Keratinocyte (primary cell): ENCODE results near the gene ATM. TPM values are rescaled to one million over a fixed set of nuclear protein-coding genes. Genes with fewer than 3 reads are reported as not detected.

ENCODE experiments used
- DNase-seq: peaks from one replicate; pipeline ENCODE4 v3.0.0-alpha.2; 2011; ENCODE audit warnings: low read depth, missing footprints, low spot score
- FAIRE-seq: peaks from 2 replicates; lab custom pipeline; 2011; peaks lifted over from hg19 to GRCh38; lab: Jason Lieb, UNC
- H2AFZ ChIP-seq: 2 replicates; pipeline ENCODE4 v1.6.0; 2012; ENCODE audit warnings: low read length, control low read depth, inconsistent platforms; ENCODE audit not compliant: control insufficient read depth
- H3K27ac ChIP-seq: 2 replicates; pipeline ENCODE4 v1.5.1; 2011; ENCODE audit warnings: low read length; ENCODE audit not compliant: control insufficient read depth, insufficient read depth
- H3K27me3 ChIP-seq: 3 replicates; pipeline ENCODE4 v1.6.0; 2011; ENCODE audit warnings: low read length; ENCODE audit not compliant: control insufficient read depth, insufficient read depth; ENCODE audit errors: extremely low read depth
- H3K36me3 ChIP-seq, 2 experiments: 2 replicates in 1 of 2; 3 replicates in 1 of 2; pipeline ENCODE4 v1.5.1; 2011; ENCODE audit warnings: low read length in 2 of 2, mild to moderate bottlenecking in 1 of 2; ENCODE audit not compliant: control insufficient read depth in 2 of 2, insufficient read depth in 2 of 2; ENCODE audit errors: extremely low read depth in 1 of 2
- H3K4me1 ChIP-seq: 3 replicates; pipeline ENCODE4 v1.5.1; 2011; ENCODE audit warnings: low read length; ENCODE audit not compliant: control insufficient read depth, insufficient read depth; ENCODE audit errors: extremely low read depth
- H3K4me2 ChIP-seq: 3 replicates; pipeline ENCODE4 v1.6.0; 2011; ENCODE audit warnings: low read depth, low read length; ENCODE audit not compliant: control insufficient read depth, insufficient read depth; ENCODE audit errors: extremely low read depth
- H3K4me3 ChIP-seq, 3 experiments: fragments of 200-600 bp in 1 of 3; sonication (generic) in 1 of 3; 2 replicates in 2 of 3; 3 replicates in 1 of 3; pipeline ENCODE4 v1.5.1; 2011 to 2016; ENCODE audit warnings: low read length in 3 of 3, mild to moderate bottlenecking in 3 of 3, control low read depth in 2 of 3, inconsistent platforms in 1 of 3, low read depth in 1 of 3, mixed read lengths in 1 of 3, mixed run types in 1 of 3, moderate library complexity in 1 of 3; ENCODE audit not compliant: control insufficient read depth in 2 of 3, insufficient read depth in 2 of 3; ENCODE audit errors: extremely low read depth in 1 of 3
- H3K79me2 ChIP-seq: 2 replicates; pipeline ENCODE4 v1.6.0; 2012; ENCODE audit warnings: low read length; ENCODE audit not compliant: control insufficient read depth, insufficient read depth
- H3K9ac ChIP-seq: 3 replicates; pipeline ENCODE4 v1.6.0; 2011; ENCODE audit warnings: low read length; ENCODE audit not compliant: control insufficient read depth, insufficient read depth; ENCODE audit errors: extremely low read depth
- H3K9me1 ChIP-seq: 3 replicates; pipeline ENCODE4 v1.6.0; 2011; ENCODE audit warnings: low read length; ENCODE audit not compliant: control insufficient read depth, insufficient read depth; ENCODE audit errors: extremely low read depth
- H3K9me3 ChIP-seq: 2 replicates; pipeline ENCODE4 v1.5.1; 2012; ENCODE audit warnings: low read depth, low read length; ENCODE audit not compliant: control insufficient read depth
- H4K20me1 ChIP-seq: 3 replicates; pipeline ENCODE4 v1.6.0; 2011; ENCODE audit warnings: low read length; ENCODE audit not compliant: control insufficient read depth, insufficient read depth; ENCODE audit errors: extremely low read depth
- CTCF ChIP-seq, 3 experiments: IDR thresholded peaks in 1 of 3; conservative IDR thresholded peaks in 1 of 3; optimal IDR thresholded peaks in 1 of 3; 2 replicates in 2 of 3; 3 replicates in 1 of 3; pipeline versions ENCODE3 to v1.5.1; 2011; ENCODE audit warnings: low read length in 3 of 3, mild to moderate bottlenecking in 3 of 3, moderate library complexity in 2 of 3, control low read depth in 1 of 3, inconsistent platforms in 1 of 3; ENCODE audit not compliant: insufficient read depth in 2 of 3; ENCODE audit errors: extremely low read depth in 1 of 3
- EZH2 ChIP-seq: IDR thresholded peaks from one replicate; pipeline ENCODE4 v1.6.1; 2012; ENCODE audit warnings: inconsistent platforms, mild to moderate bottlenecking, low read length, moderate library complexity
- dilution Hi-C: fragments of 300-500 bp; cut with MboI; formaldehyde crosslinking; loops from one replicate; pipeline ENCODE4 v1.7.0; 2020; ENCODE audit warnings: low sequenced_read_pairs; ENCODE audit not compliant: extremely low pct_ligation_motif_present
- polyA plus RNA-seq, 5 experiments: library from polyadenylated mRNA; depleted of rRNA in 3 of 5; stranded (reverse) in 3 of 5; stranded (forward) in 1 of 5; unstranded in 1 of 5; fragments of >200 nt; gene quantifications; 1 replicate in 1 of 5; 2 replicates in 3 of 5; 3 replicates in 1 of 5; pipeline versions ENCODE4 v1.2.1 to v1.2.3, GENCODE V29; 2011 to 2012; ENCODE audit warnings: missing spikeins in 2 of 5, low read depth in 1 of 5, low replicate concordance in 1 of 5

ATM gene
- polyA plus RNA-seq, 1 donor (not counting 4 experiments of a cell fraction or from before 2014, with no cell fraction given), result 28.5 TPM

GRCh38 chr11:108402241-108402640 lies 179.4 kb downstream of the ATM start:
- TF ChIP-seq EZH2 (no peak), CTCF (optimal IDR thresholded peaks at IDR 0.05 in 1 of 3, IDR thresholded peaks at IDR 0.05 in 1 of 3, conservative IDR thresholded peaks at IDR 0.05 in 1 of 3; ENCODE audit: extremely low read depth in 1 of 3, insufficient read depth in 2 of 3, low read length in 3 of 3) (no peak)

GRCh38 chr11:108403052-108403451 lies 180.2 kb downstream of the ATM start:
- Histone ChIP-seq H4K20me1 (no peaks in the 10 kb centered on the region), H3K9ac (no peak overlapping the region), H3K79me2 (no peaks in the 10 kb centered on the region), H3K4me2 (no peak overlapping the region), H3K4me1 (no peaks in the 10 kb centered on the region), H3K9me1 (no peaks in the 10 kb centered on the region), H3K9me3 (no peaks in the 10 kb centered on the region), H3K4me3 (no peak overlapping the region), H3K27ac (no peak overlapping the region), H2AFZ (no peak overlapping the region), H3K27me3 (no peaks in the 10 kb centered on the region), H3K36me3 (no peaks in the 10 kb centered on the region)
- TF ChIP-seq EZH2 (no peak), CTCF (optimal IDR thresholded peaks at IDR 0.05 in 1 of 3, IDR thresholded peaks at IDR 0.05 in 1 of 3, conservative IDR thresholded peaks at IDR 0.05 in 1 of 3; ENCODE audit: extremely low read depth in 1 of 3, insufficient read depth in 2 of 3, low read length in 3 of 3) (no peak)
- dilution Hi-C loops, result no loop called here
- FAIRE-seq, result no peak
- DNase-seq, result no peak

More at GRCh38 chr11:108402241-108402640, 179.4 kb downstream of the ATM start:
- Histone ChIP-seq H4K20me1 (no peaks in the 10 kb centered on the region), H3K4me3 (no peak overlapping the region), H3K79me2 (no peaks in the 10 kb centered on the region), H2AFZ (no peak overlapping the region), H3K9me1 (no peaks in the 10 kb centered on the region), H3K27me3 (no peaks in the 10 kb centered on the region), H3K27ac (no peak overlapping the region), H3K36me3 (no peaks in the 10 kb centered on the region), H3K4me1 (no peaks in the 10 kb centered on the region), H3K9ac (no peak overlapping the region), H3K4me2 (no peak overlapping the region), H3K9me3 (no peaks in the 10 kb centered on the region)
- no peak for FAIRE-seq
- DNase-seq, result no peak
- dilution Hi-C loops, result no loop called here
